ENCODE measurements around the gene JAZF1. TPM values are rescaled to one million over a fixed set of nuclear protein-coding genes. Genes with fewer than 3 reads are reported as not detected.

JAZF1 gene
- polyA plus RNA-seq, 1 experiment = 11.6 TPM

DNA sequence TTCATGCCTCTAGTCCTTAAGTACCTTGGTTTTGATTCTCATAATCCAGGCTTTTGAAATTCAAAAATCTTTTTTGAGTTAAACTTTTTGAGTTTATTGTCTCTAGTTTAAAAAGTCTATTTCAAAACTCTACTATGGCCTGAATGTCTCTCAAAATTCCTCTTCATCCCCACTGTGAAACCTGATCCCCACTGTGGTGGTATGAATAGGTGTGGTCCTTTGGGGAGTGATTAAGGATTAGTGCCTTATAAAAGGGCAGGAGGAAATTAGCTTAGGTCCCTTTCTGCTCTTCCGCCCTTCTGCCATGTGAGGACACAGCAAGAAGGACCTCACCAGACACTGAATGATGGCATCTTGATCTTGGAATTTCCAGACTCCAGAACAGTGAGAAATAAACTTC is 44.1 kb upstream of the JAZF1 start:
- POLR2A ChIA-PET = no interaction called here
- no peaks in the 10 kb centered on the region for H3K36me3 ChIP-seq (ENCODE audit: control insufficient read depth, insufficient read depth, low read length)
- no peak overlapping the region for H3K4me3 ChIP-seq (ENCODE audit: low read depth, low read length)
- no peak for DNase-seq (ENCODE audit: low read depth)
- TF ChIP-seq CTCF (IDR thresholded peaks at IDR 0.05; ENCODE audit: insufficient read depth, low read depth, low read length) = no peak
- peaks cover 3% of the 10 kb centered on the region for H3K27me3 ChIP-seq (ENCODE audit: control insufficient read depth, insufficient read depth, low read length)
- CTCF ChIA-PET = no interaction called here

DNA sequence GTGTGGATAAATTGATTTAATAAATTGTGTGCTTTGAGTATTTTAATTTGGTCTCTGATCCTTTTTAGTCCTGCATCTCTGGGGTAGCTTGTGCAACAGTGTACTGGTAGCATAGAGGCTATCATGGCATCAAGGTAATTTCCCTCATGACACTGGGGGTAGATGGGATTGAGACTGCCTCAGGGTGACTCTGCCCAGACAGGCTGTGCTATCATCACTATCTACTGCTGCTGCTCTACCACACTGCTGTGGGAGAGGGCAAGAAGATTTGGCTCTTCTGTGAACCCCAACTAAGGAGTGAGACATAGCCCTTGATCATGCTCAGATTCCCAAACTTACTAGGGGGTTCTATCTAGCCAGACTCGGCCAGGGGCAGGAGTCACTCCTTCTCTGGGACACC is 43.6 kb upstream of the JAZF1 start:
- Histone ChIP-seq H3K36me3 (ENCODE audit: control insufficient read depth, insufficient read depth, low read length) (no peaks in the 10 kb centered on the region), H3K27me3 (ENCODE audit: control insufficient read depth, insufficient read depth, low read length) (peaks cover 3% of the 10 kb centered on the region), H3K4me3 (ENCODE audit: low read depth, low read length) (no peak overlapping the region)
- POLR2A ChIA-PET = no interaction called here
- DNase-seq (ENCODE audit: low read depth) = no peak
- CTCF ChIA-PET = no interaction called here
- no peak for TF ChIP-seq CTCF (IDR thresholded peaks at IDR 0.05; ENCODE audit: insufficient read depth, low read depth, low read length)

DNA sequence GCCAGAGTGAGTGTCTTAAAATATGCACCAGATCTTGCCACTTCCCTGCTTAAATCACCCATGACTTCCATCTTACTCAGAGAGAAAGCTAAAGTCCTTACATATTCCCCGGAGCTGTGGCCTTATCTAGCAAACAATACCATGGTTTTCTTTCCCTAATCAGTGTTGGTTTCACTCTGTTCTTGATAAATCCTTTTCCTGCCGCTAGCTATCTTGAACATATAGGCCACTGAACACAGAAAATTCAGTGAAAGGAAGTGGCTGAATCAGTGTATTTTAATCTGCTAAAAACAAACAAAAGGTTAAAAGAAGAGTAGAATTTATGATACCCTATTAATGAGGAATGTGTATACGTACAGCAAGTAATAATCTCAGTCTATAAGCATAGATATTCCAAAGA is 42.0 kb upstream of the JAZF1 start:
- CTCF ChIA-PET = interaction anchor here (1.1 kb wide), 1 partner anchor 23 kb away, joined by 3 read pairs; no protein-coding TSS in a partner anchor
- no peak for TF ChIP-seq CTCF (IDR thresholded peaks at IDR 0.05; ENCODE audit: insufficient read depth, low read depth, low read length)
- Histone ChIP-seq H3K36me3 (ENCODE audit: control insufficient read depth, insufficient read depth, low read length) (no peaks in the 10 kb centered on the region), H3K27me3 (ENCODE audit: control insufficient read depth, insufficient read depth, low read length) (peaks cover 3% of the 10 kb centered on the region), H3K4me3 (ENCODE audit: low read depth, low read length) (no peak overlapping the region)
- DNase-seq (ENCODE audit: low read depth) = no peak
- POLR2A ChIA-PET = no interaction called here

DNA sequence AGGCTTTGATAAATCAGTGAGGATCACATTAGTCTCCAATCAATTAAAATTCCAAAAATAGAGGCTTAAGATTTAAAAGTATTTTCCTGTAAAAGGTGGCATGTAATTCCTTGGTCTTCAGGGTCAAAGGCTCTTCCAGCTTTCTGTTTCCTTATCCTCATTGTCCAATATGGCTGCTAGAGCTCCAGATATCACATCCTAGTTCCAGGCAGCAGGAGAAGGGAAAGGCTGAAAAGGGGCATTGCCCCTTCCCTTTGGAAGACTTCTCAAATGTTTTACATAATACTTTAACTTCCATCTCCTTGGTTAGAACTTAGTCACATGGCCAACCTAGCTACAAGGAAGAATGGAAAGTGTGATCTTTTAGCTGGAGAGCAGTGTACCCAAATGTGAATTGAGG is 39.2 kb upstream of the JAZF1 start:
- H3K4me3 ChIP-seq (ENCODE audit: low read depth, low read length) = no peak overlapping the region
- no peak for TF ChIP-seq CTCF (IDR thresholded peaks at IDR 0.05; ENCODE audit: insufficient read depth, low read depth, low read length)
- peaks cover 3% of the 10 kb centered on the region for H3K27me3 ChIP-seq (ENCODE audit: control insufficient read depth, insufficient read depth, low read length)
- H3K36me3 ChIP-seq (ENCODE audit: control insufficient read depth, insufficient read depth, low read length) = no peaks in the 10 kb centered on the region
- no peak for DNase-seq (ENCODE audit: low read depth)
- POLR2A ChIA-PET = no interaction called here
- CTCF ChIA-PET = no interaction called here

DNA sequence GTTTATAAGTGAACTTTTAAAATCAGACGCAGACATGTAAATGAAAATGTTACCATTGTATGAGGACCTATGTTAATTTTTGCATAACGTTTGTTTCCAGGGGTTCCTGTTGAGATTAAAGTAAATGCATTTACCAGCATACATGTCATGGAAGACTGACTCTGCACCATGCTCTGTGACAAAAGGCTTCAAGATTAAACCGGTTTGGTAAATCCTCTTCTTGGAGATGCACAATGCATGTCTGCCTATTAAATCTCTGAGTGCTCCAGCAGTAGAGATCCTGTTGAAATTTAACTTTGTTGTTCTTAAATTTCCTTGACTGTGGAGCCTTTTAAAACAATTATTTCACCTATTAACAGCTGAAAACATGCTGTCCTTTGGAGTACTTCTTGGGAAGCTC is 36.5 kb upstream of the JAZF1 start:
- TF ChIP-seq CTCF (IDR thresholded peaks at IDR 0.05; ENCODE audit: insufficient read depth, low read depth, low read length) = no peak
- ChIA-PET CTCF (no interaction called here), POLR2A (no interaction called here)
- DNase-seq (ENCODE audit: low read depth) = no peak
- Histone ChIP-seq H3K4me3 (ENCODE audit: low read depth, low read length) (no peak overlapping the region), H3K27me3 (ENCODE audit: control insufficient read depth, insufficient read depth, low read length) (peaks cover 1% of the 10 kb centered on the region; the same call in 1 of the 2 replicates), H3K36me3 (ENCODE audit: control insufficient read depth, insufficient read depth, low read length) (no peaks in the 10 kb centered on the region)

All from BJ (cell line).